Suppressor macrophage treated with lipopolysaccharide for 4 hours (primary cell): ENCODE data around the gene SYNE1.

Source experiments
- DNase-seq: peaks from one replicate; pipeline ENCODE4 v3.0.0-alpha.2; 2020

SYNE1 gene

GRCh38 chr6:152416652-152417051 lies 220.5 kb downstream of the SYNE1 start:
- no peak for DNase-seq

GRCh38 chr6:152404936-152405595 lies 232.1 kb downstream of the SYNE1 start:
- no peak for DNase-seq

DNA sequence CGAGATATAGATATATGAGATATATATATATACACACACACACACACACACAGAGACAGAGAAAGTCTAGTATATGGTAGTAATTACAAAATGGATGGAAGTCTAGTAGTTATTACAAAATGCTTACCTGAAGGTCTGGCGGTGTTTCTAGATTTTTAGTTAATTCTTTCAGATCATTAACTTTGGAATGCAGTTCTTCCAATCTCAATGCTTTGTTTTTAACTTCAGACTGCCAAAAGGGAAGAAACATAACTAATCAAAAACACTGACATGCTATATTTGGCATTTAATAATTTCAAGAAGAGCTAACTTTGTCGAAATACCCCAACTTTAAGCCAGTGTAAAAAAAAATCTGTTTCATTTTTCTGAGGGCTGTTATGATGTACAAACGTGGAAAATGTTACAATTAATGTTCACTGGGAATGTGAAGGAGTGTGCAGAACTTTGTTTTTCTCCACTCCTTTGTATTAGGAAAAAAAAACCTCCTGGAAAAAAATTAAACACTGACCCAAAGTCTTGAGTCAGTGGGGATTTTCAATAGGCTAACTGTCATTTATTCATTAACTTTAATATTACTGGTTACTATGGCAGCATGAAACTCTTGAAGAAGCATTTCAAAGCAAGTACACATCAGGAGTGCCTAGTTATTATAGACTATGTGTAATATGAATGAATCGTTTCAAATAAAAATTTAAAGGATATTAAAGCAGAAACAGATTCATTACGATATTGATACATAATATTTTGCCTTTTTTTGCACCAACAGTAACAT lies 232.9 kb downstream of the SYNE1 start:
- no peak for DNase-seq

DNA sequence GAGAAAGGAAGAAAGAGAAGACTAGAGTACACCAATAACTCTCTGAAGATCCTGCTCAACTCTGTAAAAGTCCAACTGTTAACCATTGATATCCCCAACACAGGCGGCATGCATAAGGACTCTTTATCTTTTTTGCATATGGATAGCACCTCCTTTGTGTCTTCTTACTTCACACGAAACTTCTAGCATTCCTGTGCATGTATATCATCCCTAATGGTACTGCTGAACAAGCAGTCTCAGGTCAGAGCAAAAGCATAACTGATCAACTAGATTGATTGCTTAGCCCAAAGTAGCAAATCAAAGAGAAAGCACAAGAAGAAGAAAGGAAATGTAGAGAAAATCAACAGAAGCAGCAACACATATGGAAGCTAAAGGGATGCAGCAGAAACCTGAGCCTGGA lies 234.4 kb downstream of the SYNE1 start:
- DNase-seq = no peak

- DNase-seq = no peak
Measured at GRCh38 chr6:152401978-152402377, 235.2 kb downstream of the SYNE1 start.

GRCh38 chr6:152399399-152399798 lies 237.8 kb downstream of the SYNE1 start:
- no peak for DNase-seq

DNA sequence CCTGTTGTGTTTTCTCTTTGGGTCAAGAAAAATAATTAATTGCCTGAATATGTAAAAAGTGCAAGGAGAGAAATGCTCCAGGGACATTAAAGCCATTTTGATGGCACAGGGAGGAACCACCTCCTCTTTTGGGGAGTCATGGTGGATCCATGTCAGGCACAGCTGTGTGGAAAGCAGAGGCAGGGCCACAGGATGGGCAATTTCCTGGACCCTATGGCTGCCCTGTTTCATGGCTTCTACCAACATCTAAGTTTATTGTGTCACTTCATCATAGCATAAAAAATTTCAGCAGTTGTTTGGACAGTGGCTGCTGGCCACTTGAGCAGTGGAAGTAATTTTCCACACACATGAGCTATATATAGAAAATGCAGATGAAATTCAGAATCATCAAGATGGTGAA lies 238.2 kb downstream of the SYNE1 start:
- DNase-seq = no peak

- no peak for DNase-seq
Measured at GRCh38 chr6:152398316-152398715, 238.8 kb downstream of the SYNE1 start.

- no peak for DNase-seq
Measured at GRCh38 chr6:152394303-152394702, 242.9 kb downstream of the SYNE1 start.

DNA sequence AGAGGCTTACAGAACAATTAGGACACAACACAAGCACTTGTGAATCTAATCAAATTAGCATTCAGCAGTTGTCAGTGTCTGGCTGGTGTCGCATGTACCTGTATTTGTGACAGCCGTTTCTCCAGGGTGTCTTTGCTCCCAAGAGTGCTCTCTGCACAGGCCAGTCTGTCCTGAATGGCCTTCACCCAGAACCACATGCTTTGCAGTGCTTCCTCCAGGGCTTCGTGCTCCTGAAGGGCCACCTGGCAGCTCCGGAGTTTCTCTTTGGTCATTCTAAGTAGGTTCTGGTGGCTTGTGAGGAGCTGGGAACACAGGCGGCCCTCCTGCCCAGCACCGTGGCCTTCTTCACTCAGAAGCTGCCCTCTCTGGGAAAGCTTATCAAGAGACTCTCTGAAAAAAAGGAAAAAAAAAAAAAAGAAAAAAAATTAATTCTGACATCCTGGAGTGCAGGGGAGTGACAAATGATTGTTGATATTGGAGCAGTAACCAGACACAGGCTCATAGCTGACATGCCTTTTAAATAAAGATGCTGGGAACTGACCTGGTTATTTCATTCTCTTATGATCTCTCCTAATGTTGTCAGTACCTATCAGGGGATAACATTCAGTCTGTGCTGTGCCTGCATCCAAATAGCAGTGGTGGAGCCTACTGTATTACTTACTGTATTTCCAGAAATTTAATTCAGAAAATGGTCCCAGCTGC lies 245.8 kb downstream of the SYNE1 start:
- DNase-seq = no peak

- no peak for DNase-seq
Measured at GRCh38 chr6:152387091-152387490, 250.1 kb downstream of the SYNE1 start.

DNA sequence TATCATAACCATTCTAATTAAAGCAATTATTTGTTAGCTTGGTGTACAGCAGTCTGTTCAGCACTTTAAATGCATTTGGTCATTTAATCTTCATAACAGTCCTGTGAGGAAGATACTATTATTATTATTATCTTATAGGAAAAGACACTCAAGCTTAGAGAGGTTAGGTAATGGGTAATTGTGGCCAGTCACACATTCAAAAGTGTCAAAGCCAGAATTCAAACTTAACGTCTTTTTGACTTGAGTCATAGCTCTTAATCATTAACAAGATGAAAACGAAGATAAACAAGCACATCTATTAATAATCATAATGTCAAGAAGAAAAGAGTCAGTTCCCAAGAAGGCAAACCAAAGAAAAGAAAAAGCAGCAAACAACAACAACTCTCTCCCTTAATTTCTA lies 251.0 kb downstream of the SYNE1 start:
- DNase-seq = no peak

- DNase-seq = no peak
Measured at GRCh38 chr6:152380993-152381898, 255.9 kb downstream of the SYNE1 start.

- DNase-seq = no peak
Measured at GRCh38 chr6:152380351-152380767, 256.8 kb downstream of the SYNE1 start.

GRCh38 chr6:152379423-152379822 lies 257.7 kb downstream of the SYNE1 start:
- no peak for DNase-seq

GRCh38 chr6:152378169-152378568 lies 259.0 kb downstream of the SYNE1 start:
- no peak for DNase-seq

DNA sequence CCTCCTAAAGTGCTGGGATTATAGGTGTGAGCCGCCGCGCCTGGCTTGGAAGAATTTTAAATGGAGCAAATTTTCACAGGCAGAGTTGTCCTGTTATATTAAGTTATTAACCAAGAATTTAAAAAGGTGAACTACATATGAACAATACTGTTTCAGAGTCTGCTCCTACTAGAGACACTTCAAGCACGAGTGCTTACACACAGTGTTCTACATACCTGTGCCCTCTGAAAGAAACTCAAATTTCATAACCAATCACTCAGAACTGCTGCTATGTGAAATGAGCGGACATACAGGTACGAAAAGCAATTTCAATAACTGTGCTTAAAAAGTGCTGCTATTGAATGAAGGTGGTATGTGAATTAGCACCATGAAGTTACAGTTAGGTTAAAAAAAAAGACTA lies 262.0 kb downstream of the SYNE1 start:
- no peak for DNase-seq

- DNase-seq = peak; percentile 35
Measured at GRCh38 chr6:152372945-152373344, 264.2 kb downstream of the SYNE1 start.

- DNase-seq = no peak
Measured at GRCh38 chr6:152371775-152372174, 265.4 kb downstream of the SYNE1 start.

GRCh38 chr6:152368751-152369624 lies 268.2 kb downstream of the SYNE1 start:
- DNase-seq = no peak

DNA sequence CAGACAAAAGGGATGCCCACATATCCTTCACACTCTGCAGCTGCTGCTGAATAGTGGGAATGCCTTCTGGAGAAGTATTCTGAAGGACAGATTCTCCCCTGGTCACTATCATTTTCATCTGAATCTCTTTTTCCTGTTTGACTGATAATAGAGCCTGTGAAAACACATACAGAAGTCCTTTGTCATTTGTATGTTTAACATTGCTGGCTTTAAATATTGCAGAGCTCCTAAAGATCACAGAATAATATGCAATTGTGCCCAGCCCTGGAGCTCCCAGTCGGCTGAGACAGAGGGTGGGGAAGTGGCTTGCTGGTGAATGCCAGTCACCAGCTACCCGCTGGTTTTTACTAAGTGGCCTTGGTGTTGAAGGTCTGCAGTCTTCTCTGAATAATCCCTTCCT lies 272.3 kb downstream of the SYNE1 start:
- DNase-seq = no peak

- DNase-seq = no peak
Measured at GRCh38 chr6:152360034-152360433, 277.1 kb downstream of the SYNE1 start.
